A549 (cell line): ENCODE results near the gene C12orf75. TPM values are rescaled to one million over a fixed set of nuclear protein-coding genes. Genes with fewer than 3 reads are reported as not detected.

Experiments used
- ATAC-seq, 2 experiments: fragments of 200-7000 bp in 1 of 2; fragments of >200 bp in 1 of 2; cut with Nextera tagmentation in 1 of 2; cut with Tn5 transposase in 1 of 2; 3 replicates each; pipeline versions ENCODE4 v1.8.0 to v1.9.1; 2018 to 2020; ENCODE audit warnings: mild to moderate bottlenecking in 1 of 2, moderate library complexity in 1 of 2
- CTCF ChIA-PET: fragments of 300-600 bp; sonication (Branson Sonifier 250); formaldehyde crosslinking; extraction: SDS; loops from one replicate; lab custom pipeline; 2021; ENCODE audit warnings: antibody characterized with exemption, inconsistent platforms; lab: Yijun Ruan, JAX
- POLR2A ChIA-PET: fragments of 350-600 bp; formaldehyde crosslinking; extraction: SDS; loops from one replicate; lab custom pipeline; 2021; ENCODE audit warnings: antibody characterized with exemption, inconsistent platforms; lab: Yijun Ruan, JAX
- DNase-seq, 2 experiments: peaks; one replicate each; pipeline versions ENCODE4 v3.0.0 to v3.0.0-alpha.2; 2011 to 2016; ENCODE audit warnings: low read depth in 1 of 2, low spot score in 1 of 2
- FAIRE-seq: peaks from 2 replicates; lab custom pipeline; 2011; peaks lifted over from hg19 to GRCh38; lab: Jason Lieb, UNC
- H3K27ac ChIP-seq, 2 experiments: fragments of >200 bp; sonication (Bioruptor Twin); formaldehyde crosslinking; 3 replicates each; pipeline ENCODE4 v1.5.1; 2016 to 2017
- H3K4me1 ChIP-seq: fragments of >200 bp; sonication (Bioruptor Twin); formaldehyde crosslinking; 3 replicates; pipeline ENCODE4 v1.6.1; 2016
- H3K4me2 ChIP-seq: fragments of >200 bp; sonication (Bioruptor Twin); formaldehyde crosslinking; 3 replicates; pipeline ENCODE4 v1.6.1; 2016
- H3K4me3 ChIP-seq: fragments of >200 bp; sonication (Bioruptor Twin); formaldehyde crosslinking; 3 replicates; pipeline ENCODE4 v1.5.1; 2016
- H3K9me3 ChIP-seq: fragments of >200 bp; sonication (Bioruptor Twin); formaldehyde crosslinking; 3 replicates; pipeline ENCODE4 v1.6.1; 2016
- CEBPB ChIP-seq, 2 experiments: fragments of >200 bp in 1 of 2; sonication (Bioruptor Twin) in 1 of 2; formaldehyde crosslinking in 1 of 2; IDR thresholded peaks; 2 replicates each; pipeline ENCODE4 v1.6.1; 2012 to 2016
- EHF ChIP-seq: fragments of 250-450 bp; sonication (Bioruptor Pico); IDR thresholded peaks from 2 replicates; pipeline ENCODE4 v1.5.0; 2020; ENCODE audit warnings: mild to moderate bottlenecking
- EHMT2 ChIP-seq: fragments of 200-600 bp; sonication (generic); IDR thresholded peaks from 2 replicates; pipeline ENCODE4 v1.6.1; 2016; ENCODE audit warnings: antibody characterized with exemption, low read depth, mild to moderate bottlenecking, moderate library complexity
- EP300 ChIP-seq, 2 experiments: fragments of >200 bp; sonication (Bioruptor Twin); formaldehyde crosslinking; IDR thresholded peaks; 2 replicates in 1 of 2; 3 replicates in 1 of 2; pipeline ENCODE4 v1.6.1; 2016 to 2017
- FOSB ChIP-seq: fragments of 250-450 bp; sonication (Bioruptor Pico); IDR thresholded peaks from 2 replicates; pipeline ENCODE4 v1.5.0; 2020; ENCODE audit warnings: mild to moderate bottlenecking, moderate library complexity
- NFE2L2 ChIP-seq: fragments of 150-350 bp; conservative IDR thresholded peaks from 2 replicates; pipeline ENCODE4 v1.6.1; 2014; ENCODE audit warnings: low read length
- POLR2A ChIP-seq: IDR thresholded peaks from 2 replicates; pipeline ENCODE4 v1.6.1; 2012; ENCODE audit warnings: mild to moderate bottlenecking, low read length
- RARB ChIP-seq: fragments of 250-450 bp; sonication (Bioruptor Pico); IDR thresholded peaks from 2 replicates; pipeline ENCODE4 v1.8.0; 2021; ENCODE audit warnings: mild to moderate bottlenecking, moderate library complexity
- RNF2 ChIP-seq: fragments of 200-600 bp; sonication (generic); IDR thresholded peaks from 2 replicates; pipeline ENCODE4 v1.6.1; 2016; ENCODE audit warnings: low read depth, mild to moderate bottlenecking, antibody characterized with exemption, moderate library complexity, borderline replicate concordance
- SMC3 ChIP-seq: fragments of >200 bp; sonication (Bioruptor Twin); formaldehyde crosslinking; IDR thresholded peaks from 3 replicates; pipeline ENCODE4 v1.6.1; 2018; ENCODE audit warnings: inconsistent platforms
- ZFP36 ChIP-seq: fragments of 450-650 bp; IDR thresholded peaks from 2 replicates; pipeline ENCODE4 v1.6.1; 2014; ENCODE audit warnings: borderline replicate concordance; ENCODE audit not compliant: partially characterized antibody
- ZSCAN20 ChIP-seq: fragments of 250-450 bp; sonication (Bioruptor Pico); IDR thresholded peaks from 2 replicates; pipeline ENCODE4 v1.8.0; 2022; ENCODE audit warnings: mild to moderate bottlenecking, moderate library complexity
- WGBS: methylation state at CpG from one replicate; pipeline ENCODE4 v1.1.6; 2017; ENCODE audit errors: missing lambda C conversion rate; 5-methylcytosine and 5-hydroxymethylcytosine counted together
- polyA plus RNA-seq, 4 experiments: library from polyadenylated mRNA; depleted of rRNA in 3 of 4; stranded (reverse); fragments of >200 nt; fragmentation: RNase III in 1 of 4; extraction: RNeasy Plus Mini Kit Qiagen cat#74134 plus additional on column Dnase treatment in 1 of 4; gene quantifications; 2 replicates in 3 of 4; 3 replicates in 1 of 4; pipeline ENCODE4 v1.2.3, GENCODE V29; 2011 to 2017
- TF ChIP-seq, protein P1 (sequence below): fragments of 250-450 bp; sonication (Bioruptor Pico); IDR thresholded peaks from 2 replicates; pipeline ENCODE4 v1.5.0; 2020; ENCODE audit warnings: low read depth, mild to moderate bottlenecking, moderate library complexity
- TF ChIP-seq, protein P2 (sequence below): fragments of >200 bp; sonication (Bioruptor Twin); formaldehyde crosslinking; IDR thresholded peaks from 2 replicates; pipeline ENCODE4 v1.6.1; 2016
- TF ChIP-seq, protein P3 (sequence below): IDR thresholded peaks from 2 replicates; pipeline ENCODE4 v1.6.1; 2012
- TF ChIP-seq, protein P4 (sequence below): fragments of >200 bp; sonication (Bioruptor Twin); formaldehyde crosslinking; IDR thresholded peaks from 3 replicates; pipeline ENCODE4 v1.6.1; 2016
- TF ChIP-seq, protein P5 (sequence below): fragments of >200 bp; sonication (Bioruptor Twin); formaldehyde crosslinking; IDR thresholded peaks from 3 replicates; pipeline ENCODE4 v1.5.1; 2016

The C12orf75 gene
- polyA plus RNA-seq, 2 of the 4 experiments (the other 2 are of a cell fraction): 210 to 298 TPM

DNA sequence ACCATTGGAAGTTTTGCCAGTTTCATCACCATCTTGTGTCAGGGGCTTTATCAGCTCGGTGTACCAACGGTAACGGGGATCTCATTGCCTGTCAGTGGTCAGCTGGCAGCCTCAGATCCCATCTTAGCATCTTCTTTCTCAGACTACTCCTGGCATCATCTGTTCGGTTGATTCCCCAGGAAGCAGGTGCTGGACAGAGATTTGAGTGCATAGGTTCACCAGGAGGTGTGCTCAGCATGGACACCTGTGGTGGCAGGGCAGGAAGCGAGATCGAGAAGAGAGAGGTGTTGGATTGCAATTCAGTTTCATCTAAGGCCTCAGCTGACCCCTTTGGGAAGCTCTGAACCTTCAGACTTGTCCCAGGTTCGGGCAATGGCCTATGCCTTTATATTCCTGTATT lies 76.0 kb downstream of the C12orf75 start:
- DNase-seq: no peak
- POLR2A ChIA-PET: no interaction called here
- TF ChIP-seq, protein P1, sequence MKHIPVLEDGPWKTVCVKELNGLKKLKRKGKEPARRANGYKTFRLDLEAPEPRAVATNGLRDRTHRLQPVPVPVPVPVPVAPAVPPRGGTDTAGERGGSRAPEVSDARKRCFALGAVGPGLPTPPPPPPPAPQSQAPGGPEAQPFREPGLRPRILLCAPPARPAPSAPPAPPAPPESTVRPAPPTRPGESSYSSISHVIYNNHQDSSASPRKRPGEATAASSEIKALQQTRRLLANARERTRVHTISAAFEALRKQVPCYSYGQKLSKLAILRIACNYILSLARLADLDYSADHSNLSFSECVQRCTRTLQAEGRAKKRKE (CRISPR knock-in tag): no peak
- TF ChIP-seq SMC3 (no peak), NFE2L2 (no peak), CEBPB (IDR thresholded peaks at IDR 0.05) (no peak), EP300 (IDR thresholded peaks at IDR 0.05) (no peak), POLR2A (no peak)
- TF ChIP-seq, protein P2, sequence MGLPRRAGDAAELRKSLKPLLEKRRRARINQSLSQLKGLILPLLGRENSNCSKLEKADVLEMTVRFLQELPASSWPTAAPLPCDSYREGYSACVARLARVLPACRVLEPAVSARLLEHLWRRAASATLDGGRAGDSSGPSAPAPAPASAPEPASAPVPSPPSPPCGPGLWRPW: no peak
- Histone ChIP-seq H3K4me1 (no peaks in the 10 kb centered on the region), H3K27ac (no peak overlapping the region), H3K4me2 (no peak overlapping the region), H3K4me3 (no peak overlapping the region), H3K9me3 (no peaks in the 10 kb centered on the region)
- no peak for ATAC-seq
- WGBS: 79% methylated on average over 7 of the region's 7 CpGs
- no peak for FAIRE-seq
- CTCF ChIA-PET: interaction anchor here (1.5 kb wide), 1 partner anchor 14 kb away, joined by 4 read pairs; no protein-coding TSS in a partner anchor

DNA sequence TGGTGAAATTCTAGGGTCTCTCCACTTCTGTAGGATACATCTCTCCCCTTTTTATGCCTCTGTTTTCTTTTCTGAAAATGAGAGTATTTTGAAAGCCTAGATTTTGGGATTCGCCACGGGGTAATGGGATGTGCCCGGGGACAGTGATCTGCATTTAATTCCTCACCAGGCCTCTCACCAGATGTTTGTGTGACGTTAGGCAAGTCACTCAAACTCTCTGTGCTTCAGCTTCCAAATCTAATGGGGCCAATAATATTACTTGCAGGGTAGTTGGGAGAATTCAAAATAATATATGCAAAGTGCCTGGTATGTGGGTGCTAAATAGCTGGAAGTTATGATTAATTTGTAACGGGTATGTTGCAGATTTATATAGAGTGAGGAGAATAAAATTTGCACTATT lies 78.8 kb downstream of the C12orf75 start:
- 86% methylated on average over 5 of the region's 5 CpGs for WGBS
- Histone ChIP-seq H3K4me3 (no peak overlapping the region), H3K4me1 (no peaks in the 10 kb centered on the region), H3K9me3 (no peaks in the 10 kb centered on the region), H3K27ac (no peak overlapping the region), H3K4me2 (no peak overlapping the region)
- ChIA-PET CTCF (interaction anchor here (0.6 to 2.2 kb wide), 4 partner anchors 10 to 817 kb away, joined by 3 to 9 read pairs (median 6); no protein-coding TSS in a partner anchor), POLR2A (no interaction called here)
- DNase-seq (no peak), FAIRE-seq (no peak), ATAC-seq (no peak)
- TF ChIP-seq, protein P3, sequence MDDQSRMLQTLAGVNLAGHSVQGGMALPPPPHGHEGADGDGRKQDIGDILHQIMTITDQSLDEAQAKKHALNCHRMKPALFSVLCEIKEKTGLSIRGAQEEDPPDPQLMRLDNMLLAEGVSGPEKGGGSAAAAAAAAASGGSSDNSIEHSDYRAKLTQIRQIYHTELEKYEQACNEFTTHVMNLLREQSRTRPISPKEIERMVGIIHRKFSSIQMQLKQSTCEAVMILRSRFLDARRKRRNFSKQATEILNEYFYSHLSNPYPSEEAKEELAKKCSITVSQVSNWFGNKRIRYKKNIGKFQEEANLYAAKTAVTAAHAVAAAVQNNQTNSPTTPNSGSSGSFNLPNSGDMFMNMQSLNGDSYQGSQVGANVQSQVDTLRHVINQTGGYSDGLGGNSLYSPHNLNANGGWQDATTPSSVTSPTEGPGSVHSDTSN: no peak
- TF ChIP-seq, protein P2: no peak
- no peak for TF ChIP-seq ZSCAN20
- TF ChIP-seq EHMT2: no peak
- TF ChIP-seq RNF2: no peak
- TF ChIP-seq CEBPB (IDR thresholded peaks at IDR 0.05): no peak
- TF ChIP-seq, protein P4, sequence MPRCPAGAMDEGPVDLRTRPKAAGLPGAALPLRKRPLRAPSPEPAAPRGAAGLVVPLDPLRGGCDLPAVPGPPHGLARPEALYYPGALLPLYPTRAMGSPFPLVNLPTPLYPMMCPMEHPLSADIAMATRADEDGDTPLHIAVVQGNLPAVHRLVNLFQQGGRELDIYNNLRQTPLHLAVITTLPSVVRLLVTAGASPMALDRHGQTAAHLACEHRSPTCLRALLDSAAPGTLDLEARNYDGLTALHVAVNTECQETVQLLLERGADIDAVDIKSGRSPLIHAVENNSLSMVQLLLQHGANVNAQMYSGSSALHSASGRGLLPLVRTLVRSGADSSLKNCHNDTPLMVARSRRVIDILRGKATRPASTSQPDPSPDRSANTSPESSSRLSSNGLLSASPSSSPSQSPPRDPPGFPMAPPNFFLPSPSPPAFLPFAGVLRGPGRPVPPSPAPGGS: no peak

DNA sequence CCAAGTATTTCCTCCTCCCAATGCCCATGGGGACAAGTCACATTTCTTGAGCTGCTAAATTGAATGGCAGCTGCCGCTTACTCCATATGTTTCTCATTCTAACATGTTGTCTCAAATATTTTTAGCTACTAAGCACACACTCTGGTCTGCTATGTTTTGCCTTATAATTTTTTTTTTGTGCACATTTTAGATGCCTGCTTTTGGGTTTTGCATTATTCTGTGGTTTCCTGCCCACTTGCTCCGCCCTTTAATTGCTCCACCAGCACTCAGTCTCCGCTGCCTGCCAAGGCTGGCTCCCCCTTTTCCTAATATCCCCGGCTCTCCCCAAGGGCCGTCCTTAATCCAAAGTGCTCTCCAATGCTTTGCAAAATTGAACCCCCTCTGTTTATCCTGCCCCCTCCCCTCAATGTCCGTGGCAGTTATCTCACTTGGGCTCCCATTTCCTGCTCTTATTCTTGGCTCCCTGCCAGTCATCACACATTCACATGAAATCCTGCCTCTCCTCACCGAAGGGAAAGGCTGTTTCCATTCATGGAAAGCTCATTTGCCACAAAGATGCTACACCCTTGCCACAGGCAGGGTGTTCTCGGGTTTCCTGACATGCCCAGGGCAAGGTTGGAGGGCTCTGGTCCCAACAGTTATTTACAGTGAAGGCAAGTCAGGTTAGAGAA lies 79.4 kb downstream of the C12orf75 start:
- Histone ChIP-seq H3K27ac (no peak overlapping the region), H3K9me3 (no peaks in the 10 kb centered on the region), H3K4me3 (no peak overlapping the region), H3K4me2 (no peak overlapping the region), H3K4me1 (no peaks in the 10 kb centered on the region)
- WGBS: 74% methylated on average over 8 of the region's 8 CpGs
- ATAC-seq (no peak), FAIRE-seq (no peak), DNase-seq (no peak)
- ChIA-PET POLR2A (no interaction called here), CTCF (interaction anchor here (0.6 to 2.2 kb wide), 7 partner anchors 10 to 817 kb away, joined by 3 to 9 read pairs (median 4); no protein-coding TSS in a partner anchor)
- TF ChIP-seq FOSB (CRISPR knock-in tag) (no peak), EHF (CRISPR knock-in tag) (no peak), ZFP36 (no peak), RARB (CRISPR knock-in tag) (no peak)
- TF ChIP-seq, protein P5, sequence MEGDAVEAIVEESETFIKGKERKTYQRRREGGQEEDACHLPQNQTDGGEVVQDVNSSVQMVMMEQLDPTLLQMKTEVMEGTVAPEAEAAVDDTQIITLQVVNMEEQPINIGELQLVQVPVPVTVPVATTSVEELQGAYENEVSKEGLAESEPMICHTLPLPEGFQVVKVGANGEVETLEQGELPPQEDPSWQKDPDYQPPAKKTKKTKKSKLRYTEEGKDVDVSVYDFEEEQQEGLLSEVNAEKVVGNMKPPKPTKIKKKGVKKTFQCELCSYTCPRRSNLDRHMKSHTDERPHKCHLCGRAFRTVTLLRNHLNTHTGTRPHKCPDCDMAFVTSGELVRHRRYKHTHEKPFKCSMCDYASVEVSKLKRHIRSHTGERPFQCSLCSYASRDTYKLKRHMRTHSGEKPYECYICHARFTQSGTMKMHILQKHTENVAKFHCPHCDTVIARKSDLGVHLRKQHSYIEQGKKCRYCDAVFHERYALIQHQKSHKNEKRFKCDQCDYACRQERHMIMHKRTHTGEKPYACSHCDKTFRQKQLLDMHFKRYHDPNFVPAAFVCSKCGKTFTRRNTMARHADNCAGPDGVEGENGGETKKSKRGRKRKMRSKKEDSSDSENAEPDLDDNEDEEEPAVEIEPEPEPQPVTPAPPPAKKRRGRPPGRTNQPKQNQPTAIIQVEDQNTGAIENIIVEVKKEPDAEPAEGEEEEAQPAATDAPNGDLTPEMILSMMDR: no peak
